Neuron (in vitro differentiated cells): Measurements from ENCODE around the gene FBXW2.

Source experiments
- H2AFZ ChIP-seq: one replicate; pipeline ENCODE4 v1.6.1; 2013; ENCODE audit warnings: low read depth, mild to moderate bottlenecking, inconsistent platforms, low read length, moderate library complexity
- H3K27me3 ChIP-seq: one replicate; pipeline ENCODE4 v1.6.1; 2013; ENCODE audit warnings: low read length; ENCODE audit not compliant: insufficient read depth
- H3K36me3 ChIP-seq: one replicate; pipeline ENCODE4 v1.6.1; 2013; ENCODE audit warnings: low read length; ENCODE audit not compliant: insufficient read depth
- H3K4me1 ChIP-seq: one replicate; pipeline ENCODE4 v1.6.1; 2013; ENCODE audit warnings: low read length; ENCODE audit not compliant: insufficient read depth
- H3K4me3 ChIP-seq: 2 replicates; pipeline ENCODE4 v1.5.1; 2013; ENCODE audit warnings: mild to moderate bottlenecking, low read length, moderate library complexity
- H3K9me3 ChIP-seq: one replicate; pipeline ENCODE4 v1.6.1; 2013; ENCODE audit warnings: low read length

The FBXW2 gene

GRCh38 chr9:120773256-120773655 lies 20.0 kb downstream of the FBXW2 start:
- no peaks in the 10 kb centered on the region for H3K27me3 ChIP-seq
- no peak overlapping the region for H2AFZ ChIP-seq
- no peaks in the 10 kb centered on the region for H3K9me3 ChIP-seq
- no peak overlapping the region for H3K4me3 ChIP-seq
- H3K4me1 ChIP-seq, result no peaks in the 10 kb centered on the region
- H3K36me3 ChIP-seq, result peaks cover 77% of the 10 kb centered on the region

GRCh38 chr9:120770931-120771330 lies 22.3 kb downstream of the FBXW2 start:
- Histone ChIP-seq H3K27me3 (no peaks in the 10 kb centered on the region), H3K4me1 (no peaks in the 10 kb centered on the region), H3K4me3 (no peak overlapping the region), H3K9me3 (no peaks in the 10 kb centered on the region), H3K36me3 (peaks cover 75% of the 10 kb centered on the region), H2AFZ (no peak overlapping the region)

- Histone ChIP-seq H3K9me3 (no peaks in the 10 kb centered on the region), H2AFZ (no peak overlapping the region), H3K27me3 (no peaks in the 10 kb centered on the region), H3K36me3 (peaks cover 76% of the 10 kb centered on the region), H3K4me3 (no peak overlapping the region), H3K4me1 (no peaks in the 10 kb centered on the region)
These were observed 24.3 kb downstream of the FBXW2 start for GRCh38 chr9:120768886-120769285.

GRCh38 chr9:120768247-120768646 lies 25.0 kb downstream of the FBXW2 start:
- Histone ChIP-seq H3K27me3 (no peaks in the 10 kb centered on the region), H2AFZ (no peak overlapping the region), H3K36me3 (peaks cover 78% of the 10 kb centered on the region), H3K9me3 (no peaks in the 10 kb centered on the region), H3K4me3 (no peak overlapping the region), H3K4me1 (no peaks in the 10 kb centered on the region)

- peaks cover 78% of the 10 kb centered on the region for H3K36me3 ChIP-seq
- no peak overlapping the region for H2AFZ ChIP-seq
- H3K4me3 ChIP-seq, result no peak overlapping the region
- no peaks in the 10 kb centered on the region for H3K4me1 ChIP-seq
- no peaks in the 10 kb centered on the region for H3K9me3 ChIP-seq
- no peaks in the 10 kb centered on the region for H3K27me3 ChIP-seq
These were observed 25.8 kb downstream of the FBXW2 start for GRCh38 chr9:120767451-120767850.

GRCh38 chr9:120765910-120766425 lies 27.2 kb downstream of the FBXW2 start:
- H3K27me3 ChIP-seq, result no peaks in the 10 kb centered on the region
- no peak overlapping the region for H2AFZ ChIP-seq
- no peaks in the 10 kb centered on the region for H3K4me1 ChIP-seq
- H3K36me3 ChIP-seq, result peaks cover 80% of the 10 kb centered on the region
- no peak overlapping the region for H3K4me3 ChIP-seq
- H3K9me3 ChIP-seq, result no peaks in the 10 kb centered on the region

GRCh38 chr9:120764476-120764875 lies 28.7 kb downstream of the FBXW2 start:
- H2AFZ ChIP-seq, result no peak overlapping the region
- no peaks in the 10 kb centered on the region for H3K27me3 ChIP-seq
- no peak overlapping the region for H3K4me3 ChIP-seq
- H3K36me3 ChIP-seq, result peaks cover 70% of the 10 kb centered on the region
- no peaks in the 10 kb centered on the region for H3K4me1 ChIP-seq
- H3K9me3 ChIP-seq, result no peaks in the 10 kb centered on the region

- H2AFZ ChIP-seq, result no peak overlapping the region
- no peaks in the 10 kb centered on the region for H3K9me3 ChIP-seq
- H3K4me1 ChIP-seq, result no peaks in the 10 kb centered on the region
- H3K36me3 ChIP-seq, result peaks cover 63% of the 10 kb centered on the region
- no peaks in the 10 kb centered on the region for H3K27me3 ChIP-seq
- H3K4me3 ChIP-seq, result no peak overlapping the region
These were observed 32.2 kb downstream of the FBXW2 start for GRCh38 chr9:120761006-120761405.

GRCh38 chr9:120759755-120760400 lies 33.3 kb downstream of the FBXW2 start:
- no peaks in the 10 kb centered on the region for H3K9me3 ChIP-seq
- no peak overlapping the region for H3K4me3 ChIP-seq

GRCh38 chr9:120758544-120758943 lies 34.7 kb downstream of the FBXW2 start:
- Histone ChIP-seq H3K36me3 (peaks cover 42% of the 10 kb centered on the region), H2AFZ (no peak overlapping the region), H3K4me3 (no peak overlapping the region), H3K9me3 (no peaks in the 10 kb centered on the region), H3K27me3 (no peaks in the 10 kb centered on the region), H3K4me1 (no peaks in the 10 kb centered on the region)

More at GRCh38 chr9:120759755-120760400, 33.3 kb downstream of the FBXW2 start:
- H3K36me3 ChIP-seq, result peaks cover 55% of the 10 kb centered on the region
- H3K4me1 ChIP-seq, result no peaks in the 10 kb centered on the region
- H2AFZ ChIP-seq, result no peak overlapping the region
- no peaks in the 10 kb centered on the region for H3K27me3 ChIP-seq

GRCh38 chr9:120757026-120757913 lies 35.9 kb downstream of the FBXW2 start:
- Histone ChIP-seq H2AFZ (no peak overlapping the region), H3K36me3 (peaks cover 29% of the 10 kb centered on the region), H3K9me3 (no peaks in the 10 kb centered on the region), H3K4me1 (no peaks in the 10 kb centered on the region), H3K27me3 (no peaks in the 10 kb centered on the region), H3K4me3 (no peak overlapping the region)

- Histone ChIP-seq H3K27me3 (no peaks in the 10 kb centered on the region), H3K36me3 (peaks cover 24% of the 10 kb centered on the region), H3K4me1 (no peaks in the 10 kb centered on the region), H3K9me3 (no peaks in the 10 kb centered on the region), H3K4me3 (no peak overlapping the region), H2AFZ (no peak overlapping the region)
These were observed 36.7 kb downstream of the FBXW2 start for GRCh38 chr9:120756531-120756930.

- Histone ChIP-seq H3K4me1 (no peaks in the 10 kb centered on the region), H3K4me3 (no peak overlapping the region), H3K9me3 (no peaks in the 10 kb centered on the region), H3K36me3 (peaks cover 20% of the 10 kb centered on the region), H3K27me3 (no peaks in the 10 kb centered on the region), H2AFZ (no peak overlapping the region)
These were observed 37.3 kb downstream of the FBXW2 start for GRCh38 chr9:120755810-120756434.
